ENCODE data around the gene HOOK1. TPM values are rescaled to one million over a fixed set of nuclear protein-coding genes. Genes with fewer than 3 reads are reported as not detected.

Gene HOOK1
- total and polyA plus RNA-seq, 2 experiments from 2014 or later: 27.4 to 27.6 TPM

DNA sequence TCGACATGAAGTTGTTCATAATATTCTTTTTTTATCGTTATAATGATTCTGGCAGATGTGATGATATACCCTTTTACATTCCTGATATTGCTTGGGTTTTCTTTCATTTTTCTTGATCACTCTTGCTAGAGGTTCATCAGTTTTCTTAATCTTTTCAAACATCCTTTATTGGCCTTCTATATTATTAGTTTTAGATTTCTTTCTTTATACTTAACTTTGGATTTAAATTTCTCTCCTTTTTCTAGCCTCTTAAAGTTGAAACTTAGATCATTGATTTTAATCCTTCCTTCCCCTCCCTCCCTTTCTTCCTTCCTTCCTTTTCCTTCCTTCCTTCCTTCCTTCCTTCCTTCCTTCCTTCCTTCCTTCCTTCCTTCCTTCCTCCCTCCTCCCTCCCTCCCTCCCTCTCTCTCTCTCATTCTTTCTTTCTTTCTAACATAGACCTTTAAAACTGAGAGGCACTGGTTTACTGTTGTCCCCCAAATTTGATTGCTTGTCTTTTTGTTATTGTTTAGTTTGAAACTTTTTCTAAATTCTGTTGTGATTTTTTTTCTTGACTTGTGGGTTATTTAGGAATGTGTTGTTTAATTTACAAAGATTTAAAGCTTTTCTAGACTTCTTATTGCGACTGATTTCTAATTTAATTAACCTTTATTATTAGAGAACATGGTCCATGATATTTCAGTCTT, 31.6 kb downstream of the HOOK1 start:
- peaks cover 27% of the 10 kb centered on the region for H3K36me3 ChIP-seq (ENCODE audit: insufficient read depth)

More for the DNA sequence above, 31.6 kb downstream of the HOOK1 start:
- Mint-ChIP-seq H3K36me3 (ENCODE audit: low read depth) (peaks cover 35% of the 10 kb centered on the region), H3K27ac (no peak overlapping the region), H3K4me1 (peaks cover 2% of the 10 kb centered on the region; the same call in 2 of the 3 replicates), H3K9me3 (no peaks in the 10 kb centered on the region), H3K27me3 (ENCODE audit: insufficient read depth, low read depth, poor library complexity) (no peaks in the 10 kb centered on the region), H3K4me3 (no peak overlapping the region)
- Histone ChIP-seq H3F3A (replicated peaks; ENCODE audit: low read depth) (no peaks in the 10 kb centered on the region), H4K20me1 (replicated peaks; ENCODE audit: insufficient read depth) (no peaks in the 10 kb centered on the region), H3K4me3 (no peak overlapping the region), H3K4me2 (no peak overlapping the region), H3K4me1 (ENCODE audit: insufficient read depth) (no peaks in the 10 kb centered on the region), H3K27ac (ENCODE audit: low read depth) (no peak overlapping the region), H3K79me2 (replicated peaks; ENCODE audit: insufficient read depth) (no peaks in the 10 kb centered on the region), H2AFZ (no peak overlapping the region), H3K27me3 (ENCODE audit: insufficient read depth) (no peaks in the 10 kb centered on the region), H3K9me2 (ENCODE audit: insufficient read depth) (no peaks in the 10 kb centered on the region)
- ATAC-seq (no peak), DNase-seq (ENCODE audit: low spot score) (no peak)
- no peak for TF ChIP-seq ZNF114 (CRISPR knock-in tag; IDR thresholded peaks at IDR 0.05)
- TF ChIP-seq, protein P1, sequence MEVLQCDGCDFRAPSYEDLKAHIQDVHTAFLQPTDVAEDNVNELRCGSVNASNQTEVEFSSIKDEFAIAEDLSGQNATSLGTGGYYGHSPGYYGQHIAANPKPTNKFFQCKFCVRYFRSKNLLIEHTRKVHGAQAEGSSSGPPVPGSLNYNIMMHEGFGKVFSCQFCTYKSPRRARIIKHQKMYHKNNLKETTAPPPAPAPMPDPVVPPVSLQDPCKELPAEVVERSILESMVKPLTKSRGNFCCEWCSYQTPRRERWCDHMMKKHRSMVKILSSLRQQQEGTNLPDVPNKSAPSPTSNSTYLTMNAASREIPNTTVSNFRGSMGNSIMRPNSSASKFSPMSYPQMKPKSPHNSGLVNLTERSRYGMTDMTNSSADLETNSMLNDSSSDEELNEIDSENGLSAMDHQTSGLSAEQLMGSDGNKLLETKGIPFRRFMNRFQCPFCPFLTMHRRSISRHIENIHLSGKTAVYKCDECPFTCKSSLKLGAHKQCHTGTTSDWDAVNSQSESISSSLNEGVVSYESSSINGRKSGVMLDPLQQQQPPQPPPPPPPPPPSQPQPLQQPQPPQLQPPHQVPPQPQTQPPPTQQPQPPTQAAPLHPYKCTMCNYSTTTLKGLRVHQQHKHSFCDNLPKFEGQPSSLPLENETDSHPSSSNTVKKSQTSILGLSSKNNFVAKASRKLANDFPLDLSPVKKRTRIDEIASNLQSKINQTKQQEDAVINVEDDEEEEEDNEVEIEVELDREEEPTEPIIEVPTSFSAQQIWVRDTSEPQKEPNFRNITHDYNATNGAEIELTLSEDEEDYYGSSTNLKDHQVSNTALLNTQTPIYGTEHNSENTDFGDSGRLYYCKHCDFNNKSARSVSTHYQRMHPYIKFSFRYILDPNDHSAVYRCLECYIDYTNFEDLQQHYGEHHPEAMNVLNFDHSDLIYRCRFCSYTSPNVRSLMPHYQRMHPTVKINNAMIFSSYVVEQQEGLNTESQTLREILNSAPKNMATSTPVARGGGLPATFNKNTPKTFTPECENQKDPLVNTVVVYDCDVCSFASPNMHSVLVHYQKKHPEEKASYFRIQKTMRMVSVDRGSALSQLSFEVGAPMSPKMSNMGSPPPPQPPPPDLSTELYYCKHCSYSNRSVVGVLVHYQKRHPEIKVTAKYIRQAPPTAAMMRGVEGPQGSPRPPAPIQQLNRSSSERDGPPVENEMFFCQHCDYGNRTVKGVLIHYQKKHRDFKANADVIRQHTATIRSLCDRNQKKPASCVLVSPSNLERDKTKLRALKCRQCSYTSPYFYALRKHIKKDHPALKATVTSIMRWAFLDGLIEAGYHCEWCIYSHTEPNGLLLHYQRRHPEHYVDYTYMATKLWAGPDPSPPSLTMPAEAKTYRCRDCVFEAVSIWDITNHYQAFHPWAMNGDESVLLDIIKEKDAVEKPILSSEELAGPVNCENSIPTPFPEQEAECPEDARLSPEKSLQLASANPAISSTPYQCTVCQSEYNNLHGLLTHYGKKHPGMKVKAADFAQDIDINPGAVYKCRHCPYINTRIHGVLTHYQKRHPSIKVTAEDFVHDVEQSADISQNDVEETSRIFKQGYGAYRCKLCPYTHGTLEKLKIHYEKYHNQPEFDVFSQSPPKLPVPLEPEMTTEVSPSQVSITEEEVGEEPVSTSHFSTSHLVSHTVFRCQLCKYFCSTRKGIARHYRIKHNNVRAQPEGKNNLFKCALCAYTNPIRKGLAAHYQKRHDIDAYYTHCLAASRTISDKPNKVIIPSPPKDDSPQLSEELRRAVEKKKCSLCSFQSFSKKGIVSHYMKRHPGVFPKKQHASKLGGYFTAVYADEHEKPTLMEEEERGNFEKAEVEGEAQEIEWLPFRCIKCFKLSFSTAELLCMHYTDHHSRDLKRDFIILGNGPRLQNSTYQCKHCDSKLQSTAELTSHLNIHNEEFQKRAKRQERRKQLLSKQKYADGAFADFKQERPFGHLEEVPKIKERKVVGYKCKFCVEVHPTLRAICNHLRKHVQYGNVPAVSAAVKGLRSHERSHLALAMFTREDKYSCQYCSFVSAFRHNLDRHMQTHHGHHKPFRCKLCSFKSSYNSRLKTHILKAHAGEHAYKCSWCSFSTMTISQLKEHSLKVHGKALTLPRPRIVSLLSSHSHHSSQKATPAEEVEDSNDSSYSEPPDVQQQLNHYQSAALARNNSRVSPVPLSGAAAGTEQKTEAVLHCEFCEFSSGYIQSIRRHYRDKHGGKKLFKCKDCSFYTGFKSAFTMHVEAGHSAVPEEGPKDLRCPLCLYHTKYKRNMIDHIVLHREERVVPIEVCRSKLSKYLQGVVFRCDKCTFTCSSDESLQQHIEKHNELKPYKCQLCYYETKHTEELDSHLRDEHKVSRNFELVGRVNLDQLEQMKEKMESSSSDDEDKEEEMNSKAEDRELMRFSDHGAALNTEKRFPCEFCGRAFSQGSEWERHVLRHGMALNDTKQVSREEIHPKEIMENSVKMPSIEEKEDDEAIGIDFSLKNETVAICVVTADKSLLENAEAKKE (CRISPR knock-in tag; IDR thresholded peaks at IDR 0.05): no peak
- no peak for TF ChIP-seq NANOG (IDR thresholded peaks at IDR 0.05; ENCODE audit: borderline replicate concordance)
- TF ChIP-seq, protein P2, sequence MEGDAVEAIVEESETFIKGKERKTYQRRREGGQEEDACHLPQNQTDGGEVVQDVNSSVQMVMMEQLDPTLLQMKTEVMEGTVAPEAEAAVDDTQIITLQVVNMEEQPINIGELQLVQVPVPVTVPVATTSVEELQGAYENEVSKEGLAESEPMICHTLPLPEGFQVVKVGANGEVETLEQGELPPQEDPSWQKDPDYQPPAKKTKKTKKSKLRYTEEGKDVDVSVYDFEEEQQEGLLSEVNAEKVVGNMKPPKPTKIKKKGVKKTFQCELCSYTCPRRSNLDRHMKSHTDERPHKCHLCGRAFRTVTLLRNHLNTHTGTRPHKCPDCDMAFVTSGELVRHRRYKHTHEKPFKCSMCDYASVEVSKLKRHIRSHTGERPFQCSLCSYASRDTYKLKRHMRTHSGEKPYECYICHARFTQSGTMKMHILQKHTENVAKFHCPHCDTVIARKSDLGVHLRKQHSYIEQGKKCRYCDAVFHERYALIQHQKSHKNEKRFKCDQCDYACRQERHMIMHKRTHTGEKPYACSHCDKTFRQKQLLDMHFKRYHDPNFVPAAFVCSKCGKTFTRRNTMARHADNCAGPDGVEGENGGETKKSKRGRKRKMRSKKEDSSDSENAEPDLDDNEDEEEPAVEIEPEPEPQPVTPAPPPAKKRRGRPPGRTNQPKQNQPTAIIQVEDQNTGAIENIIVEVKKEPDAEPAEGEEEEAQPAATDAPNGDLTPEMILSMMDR (conservative IDR thresholded peaks at IDR 0.05; ENCODE audit: low read depth in 2 of 2): no peak
- TF ChIP-seq, protein P3, sequence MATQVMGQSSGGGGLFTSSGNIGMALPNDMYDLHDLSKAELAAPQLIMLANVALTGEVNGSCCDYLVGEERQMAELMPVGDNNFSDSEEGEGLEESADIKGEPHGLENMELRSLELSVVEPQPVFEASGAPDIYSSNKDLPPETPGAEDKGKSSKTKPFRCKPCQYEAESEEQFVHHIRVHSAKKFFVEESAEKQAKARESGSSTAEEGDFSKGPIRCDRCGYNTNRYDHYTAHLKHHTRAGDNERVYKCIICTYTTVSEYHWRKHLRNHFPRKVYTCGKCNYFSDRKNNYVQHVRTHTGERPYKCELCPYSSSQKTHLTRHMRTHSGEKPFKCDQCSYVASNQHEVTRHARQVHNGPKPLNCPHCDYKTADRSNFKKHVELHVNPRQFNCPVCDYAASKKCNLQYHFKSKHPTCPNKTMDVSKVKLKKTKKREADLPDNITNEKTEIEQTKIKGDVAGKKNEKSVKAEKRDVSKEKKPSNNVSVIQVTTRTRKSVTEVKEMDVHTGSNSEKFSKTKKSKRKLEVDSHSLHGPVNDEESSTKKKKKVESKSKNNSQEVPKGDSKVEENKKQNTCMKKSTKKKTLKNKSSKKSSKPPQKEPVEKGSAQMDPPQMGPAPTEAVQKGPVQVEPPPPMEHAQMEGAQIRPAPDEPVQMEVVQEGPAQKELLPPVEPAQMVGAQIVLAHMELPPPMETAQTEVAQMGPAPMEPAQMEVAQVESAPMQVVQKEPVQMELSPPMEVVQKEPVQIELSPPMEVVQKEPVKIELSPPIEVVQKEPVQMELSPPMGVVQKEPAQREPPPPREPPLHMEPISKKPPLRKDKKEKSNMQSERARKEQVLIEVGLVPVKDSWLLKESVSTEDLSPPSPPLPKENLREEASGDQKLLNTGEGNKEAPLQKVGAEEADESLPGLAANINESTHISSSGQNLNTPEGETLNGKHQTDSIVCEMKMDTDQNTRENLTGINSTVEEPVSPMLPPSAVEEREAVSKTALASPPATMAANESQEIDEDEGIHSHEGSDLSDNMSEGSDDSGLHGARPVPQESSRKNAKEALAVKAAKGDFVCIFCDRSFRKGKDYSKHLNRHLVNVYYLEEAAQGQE (IDR thresholded peaks at IDR 0.05; ENCODE audit: unreplicated experiment): no peak
- TF ChIP-seq, protein P4, sequence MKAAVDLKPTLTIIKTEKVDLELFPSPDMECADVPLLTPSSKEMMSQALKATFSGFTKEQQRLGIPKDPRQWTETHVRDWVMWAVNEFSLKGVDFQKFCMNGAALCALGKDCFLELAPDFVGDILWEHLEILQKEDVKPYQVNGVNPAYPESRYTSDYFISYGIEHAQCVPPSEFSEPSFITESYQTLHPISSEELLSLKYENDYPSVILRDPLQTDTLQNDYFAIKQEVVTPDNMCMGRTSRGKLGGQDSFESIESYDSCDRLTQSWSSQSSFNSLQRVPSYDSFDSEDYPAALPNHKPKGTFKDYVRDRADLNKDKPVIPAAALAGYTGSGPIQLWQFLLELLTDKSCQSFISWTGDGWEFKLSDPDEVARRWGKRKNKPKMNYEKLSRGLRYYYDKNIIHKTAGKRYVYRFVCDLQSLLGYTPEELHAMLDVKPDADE (IDR thresholded peaks at IDR 0.05): no peak
- no peak for TF ChIP-seq JUNB (IDR thresholded peaks at IDR 0.05; ENCODE audit: unreplicated experiment)
- TF ChIP-seq CREB1 (CRISPR knock-in tag; IDR thresholded peaks at IDR 0.05; ENCODE audit: low read depth): no peak
- no peak for TF ChIP-seq ZNF331 (CRISPR knock-in tag; IDR thresholded peaks at IDR 0.05; ENCODE audit: low read depth)

Measured in GM23338 (cell line).